Stimulated activated naive B cell treated with anti-CD40 and anti-IgM and Interleukin-4, amounts not matched to agents 10 μg/mL and 1 μg/mL and 100 μg/mL, for 72 hours (primary cell): Measurements from ENCODE around the gene RAI1.
A peak's percentile ranks its signal among the peaks of the same experiment; 100 is the strongest.

ENCODE experiments used
- ATAC-seq, 2 donors: fragments of 150-1000 bp; cut with Tn5 transposase; replicated peaks; 2 replicates each; pipeline ENCODE4 v1.10.0; 2021; ENCODE audit warnings: moderate library complexity in 1 of 2
- DNase-seq: peaks from one replicate; pipeline ENCODE4 v3.0.0; 2021
- H3K27ac Mint-ChIP-seq: one replicate; pipeline ENCODE4 v1.8.0; 2022; ENCODE audit warnings: mild to moderate bottlenecking, mixed read lengths
- H3K27me3 Mint-ChIP-seq, 2 donors: one replicate each; pipeline ENCODE4 v1.8.0; 2022; ENCODE audit warnings: mixed read lengths in 2 of 2
- H3K36me3 Mint-ChIP-seq, 2 donors: one replicate each; pipeline ENCODE4 v1.8.0; 2022; ENCODE audit warnings: mixed read lengths in 2 of 2, mild to moderate bottlenecking in 1 of 2
- H3K4me1 Mint-ChIP-seq, 2 donors: one replicate each; pipeline ENCODE4 v1.8.0; 2022; ENCODE audit warnings: mixed read lengths in 2 of 2, mild to moderate bottlenecking in 1 of 2
- H3K4me3 Mint-ChIP-seq, 2 donors: one replicate each; pipeline ENCODE4 v1.8.0; 2022; ENCODE audit warnings: mild to moderate bottlenecking in 2 of 2, mixed read lengths in 2 of 2, moderate library complexity in 1 of 2
- H3K9me3 Mint-ChIP-seq, 2 donors: one replicate each; pipeline ENCODE4 v1.8.0; 2022; ENCODE audit warnings: mixed read lengths in 2 of 2, mild to moderate bottlenecking in 1 of 2

The RAI1 gene

GRCh38 chr17:17763734-17764133 is 82.5 kb downstream of the RAI1 start:
- H3K27ac Mint-ChIP-seq, result no peak overlapping the region

GRCh38 chr17:17765359-17766076 is 84.3 kb downstream of the RAI1 start:
- H3K27me3 Mint-ChIP-seq, result no peaks in the 10 kb centered on the region
- H3K4me1 Mint-ChIP-seq, result peaks cover 52 to 63% of the 10 kb centered on the region in 2 donors
- ATAC-seq, result peak in 1 of 2 donors; percentile 22
- H3K9me3 Mint-ChIP-seq, result no peaks in the 10 kb centered on the region
- no peak for DNase-seq
- peaks cover 6 to 25% of the 10 kb centered on the region in 2 donors for H3K36me3 Mint-ChIP-seq
- no peak overlapping the region for H3K4me3 Mint-ChIP-seq
- H3K27ac Mint-ChIP-seq, result peak overlapping the region; percentile 59

More at GRCh38 chr17:17763734-17764133, 82.5 kb downstream of the RAI1 start:
- Mint-ChIP-seq H3K4me1 (peaks cover 51 to 65% of the 10 kb centered on the region in 2 donors), H3K27me3 (no peaks in the 10 kb centered on the region), H3K36me3 (peaks cover 8 to 29% of the 10 kb centered on the region in 2 donors), H3K9me3 (no peaks in the 10 kb centered on the region), H3K4me3 (no peak overlapping the region)
- no peak for ATAC-seq
- no peak for DNase-seq

- ATAC-seq, result peak; percentile 86 to 89
- peak overlapping the region; percentile 10 to 51 for H3K4me3 Mint-ChIP-seq
- DNase-seq, result peak; percentile 24
- peaks cover 54 to 63% of the 10 kb centered on the region in 2 donors for H3K4me1 Mint-ChIP-seq
- peaks cover 6 to 24% of the 10 kb centered on the region in 2 donors for H3K36me3 Mint-ChIP-seq
- H3K9me3 Mint-ChIP-seq, result no peaks in the 10 kb centered on the region
- H3K27ac Mint-ChIP-seq, result peak overlapping the region; percentile 93
- no peaks in the 10 kb centered on the region for H3K27me3 Mint-ChIP-seq
Observed at GRCh38 chr17:17766077-17766743, 85.0 kb downstream of the RAI1 start.

- peak overlapping the region; percentile 93 for H3K27ac Mint-ChIP-seq
- peak overlapping the region in 1 of 2 donors; percentile 10 for H3K4me3 Mint-ChIP-seq
Observed at GRCh38 chr17:17766744-17767120, 85.5 kb downstream of the RAI1 start.

GRCh38 chr17:17767154-17767869 is 86.1 kb downstream of the RAI1 start:
- H3K4me1 Mint-ChIP-seq, result peaks cover 51 to 55% of the 10 kb centered on the region in 2 donors
- H3K27ac Mint-ChIP-seq, result no peak overlapping the region
- no peak overlapping the region for H3K4me3 Mint-ChIP-seq
- no peaks in the 10 kb centered on the region for H3K27me3 Mint-ChIP-seq
- no peak for DNase-seq
- no peak for ATAC-seq
- no peaks in the 10 kb centered on the region for H3K9me3 Mint-ChIP-seq
- H3K36me3 Mint-ChIP-seq, result peaks cover 6 to 23% of the 10 kb centered on the region in 2 donors

More at GRCh38 chr17:17766744-17767120, 85.5 kb downstream of the RAI1 start:
- ATAC-seq (no peak), DNase-seq (no peak)
- Mint-ChIP-seq H3K9me3 (no peaks in the 10 kb centered on the region), H3K4me1 (peaks cover 53 to 57% of the 10 kb centered on the region in 2 donors), H3K36me3 (peaks cover 6 to 21% of the 10 kb centered on the region in 2 donors), H3K27me3 (no peaks in the 10 kb centered on the region)

GRCh38 chr17:17767887-17768418 is 86.7 kb downstream of the RAI1 start:
- Mint-ChIP-seq H3K27me3 (no peaks in the 10 kb centered on the region), H3K9me3 (no peaks in the 10 kb centered on the region), H3K27ac (peak overlapping the region; percentile 81), H3K4me1 (peaks cover 53 to 57% of the 10 kb centered on the region in 2 donors), H3K4me3 (no peak overlapping the region), H3K36me3 (peaks cover 6 to 28% of the 10 kb centered on the region in 2 donors)
- no peak for ATAC-seq
- DNase-seq, result no peak

GRCh38 chr17:17768424-17769088 is 87.3 kb downstream of the RAI1 start:
- DNase-seq (no peak), ATAC-seq (no peak)
- H3K36me3 Mint-ChIP-seq, result peaks cover 6 to 28% of the 10 kb centered on the region in 2 donors
- H3K4me3 Mint-ChIP-seq, result no peak overlapping the region
- peaks cover 52% of the 10 kb centered on the region in 2 donors for H3K4me1 Mint-ChIP-seq
- peak overlapping the region; percentile 81 for H3K27ac Mint-ChIP-seq
- H3K27me3 Mint-ChIP-seq, result no peaks in the 10 kb centered on the region
- no peaks in the 10 kb centered on the region for H3K9me3 Mint-ChIP-seq

GRCh38 chr17:17769869-17770631 is 88.8 kb downstream of the RAI1 start:
- Mint-ChIP-seq H3K27ac (no peak overlapping the region), H3K36me3 (peaks cover 4 to 24% of the 10 kb centered on the region in 2 donors), H3K4me3 (no peak overlapping the region), H3K9me3 (no peaks in the 10 kb centered on the region), H3K27me3 (no peaks in the 10 kb centered on the region), H3K4me1 (peaks cover 38 to 44% of the 10 kb centered on the region in 2 donors)
- ATAC-seq (no peak), DNase-seq (no peak)

GRCh38 chr17:17770632-17771044 is 89.4 kb downstream of the RAI1 start:
- no peak overlapping the region for H3K4me3 Mint-ChIP-seq
- H3K4me1 Mint-ChIP-seq, result peaks cover 32 to 38% of the 10 kb centered on the region in 2 donors
- H3K9me3 Mint-ChIP-seq, result no peaks in the 10 kb centered on the region
- ATAC-seq (no peak), DNase-seq (no peak)
- H3K27me3 Mint-ChIP-seq, result no peaks in the 10 kb centered on the region
- H3K36me3 Mint-ChIP-seq, result peaks cover 4 to 24% of the 10 kb centered on the region in 2 donors
- no peak overlapping the region for H3K27ac Mint-ChIP-seq

- ATAC-seq (no peak), DNase-seq (no peak)
- H3K9me3 Mint-ChIP-seq, result no peaks in the 10 kb centered on the region
- peaks cover 0 to 17% of the 10 kb centered on the region in 2 donors for H3K36me3 Mint-ChIP-seq
- no peaks in the 10 kb centered on the region for H3K27me3 Mint-ChIP-seq
- H3K4me3 Mint-ChIP-seq, result no peak overlapping the region
- H3K4me1 Mint-ChIP-seq, result peaks cover 23 to 28% of the 10 kb centered on the region in 2 donors
- H3K27ac Mint-ChIP-seq, result peak overlapping the region; percentile 65
Observed at GRCh38 chr17:17771498-17772201, 90.4 kb downstream of the RAI1 start.

GRCh38 chr17:17772231-17772630 is 91.0 kb downstream of the RAI1 start:
- peaks cover 22 to 27% of the 10 kb centered on the region in 2 donors for H3K4me1 Mint-ChIP-seq
- H3K4me3 Mint-ChIP-seq, result no peak overlapping the region
- no peaks in the 10 kb centered on the region for H3K27me3 Mint-ChIP-seq
- H3K27ac Mint-ChIP-seq, result no peak overlapping the region
- H3K9me3 Mint-ChIP-seq, result no peaks in the 10 kb centered on the region
- ATAC-seq, result peak in 1 of 2 donors; percentile 58
- peaks cover 1 to 20% of the 10 kb centered on the region in 2 donors for H3K36me3 Mint-ChIP-seq
- no peak for DNase-seq

- no peaks in the 10 kb centered on the region for H3K27me3 Mint-ChIP-seq
- no peak overlapping the region for H3K4me3 Mint-ChIP-seq
- peaks cover 16% of the 10 kb centered on the region in 2 donors for H3K4me1 Mint-ChIP-seq
- no peak for DNase-seq
- no peak for ATAC-seq
- H3K9me3 Mint-ChIP-seq, result no peaks in the 10 kb centered on the region
- H3K36me3 Mint-ChIP-seq, result peaks cover 1 to 11% of the 10 kb centered on the region in 2 donors
- H3K27ac Mint-ChIP-seq, result no peak overlapping the region
Observed at GRCh38 chr17:17774009-17774881, 93.0 kb downstream of the RAI1 start.
